ENCODE data around the gene OSBP2.

DNA sequence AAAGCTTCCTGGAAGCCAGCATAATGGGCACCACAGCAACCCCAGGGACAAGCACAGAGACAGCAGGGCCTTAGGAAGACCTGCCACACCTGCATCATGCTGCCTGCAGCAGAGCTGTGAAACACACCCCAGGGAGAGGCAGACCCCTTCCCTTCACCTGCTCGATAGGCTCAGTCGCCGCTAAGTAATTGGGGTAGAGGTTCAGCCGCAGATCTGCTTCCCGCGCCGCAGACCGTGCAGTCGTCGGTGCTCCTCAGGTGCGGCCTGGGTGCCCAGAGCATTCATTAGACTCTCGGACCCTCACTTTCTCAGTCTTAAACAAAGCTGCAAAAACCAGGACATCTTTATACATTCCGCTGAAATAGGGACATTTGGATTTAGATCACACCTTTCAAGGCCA is 29.9 kb upstream of the OSBP2 start:
- TF ChIP-seq, protein P1, sequence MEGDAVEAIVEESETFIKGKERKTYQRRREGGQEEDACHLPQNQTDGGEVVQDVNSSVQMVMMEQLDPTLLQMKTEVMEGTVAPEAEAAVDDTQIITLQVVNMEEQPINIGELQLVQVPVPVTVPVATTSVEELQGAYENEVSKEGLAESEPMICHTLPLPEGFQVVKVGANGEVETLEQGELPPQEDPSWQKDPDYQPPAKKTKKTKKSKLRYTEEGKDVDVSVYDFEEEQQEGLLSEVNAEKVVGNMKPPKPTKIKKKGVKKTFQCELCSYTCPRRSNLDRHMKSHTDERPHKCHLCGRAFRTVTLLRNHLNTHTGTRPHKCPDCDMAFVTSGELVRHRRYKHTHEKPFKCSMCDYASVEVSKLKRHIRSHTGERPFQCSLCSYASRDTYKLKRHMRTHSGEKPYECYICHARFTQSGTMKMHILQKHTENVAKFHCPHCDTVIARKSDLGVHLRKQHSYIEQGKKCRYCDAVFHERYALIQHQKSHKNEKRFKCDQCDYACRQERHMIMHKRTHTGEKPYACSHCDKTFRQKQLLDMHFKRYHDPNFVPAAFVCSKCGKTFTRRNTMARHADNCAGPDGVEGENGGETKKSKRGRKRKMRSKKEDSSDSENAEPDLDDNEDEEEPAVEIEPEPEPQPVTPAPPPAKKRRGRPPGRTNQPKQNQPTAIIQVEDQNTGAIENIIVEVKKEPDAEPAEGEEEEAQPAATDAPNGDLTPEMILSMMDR (conservative IDR thresholded peaks at IDR 0.05; ENCODE audit: low read length): no peak
- no peak for TF ChIP-seq EZH2phosphoT487 (IDR thresholded peaks at IDR 0.05; ENCODE audit: borderline replicate concordance)

All from Loucy (cell line).